ENCODE data around the gene SLC12A7.

The SLC12A7 gene

GRCh38 chr5:1018596-1018995, 93.3 kb downstream of the SLC12A7 start:
- DNase-seq (ENCODE audit: low spot score): no peak

GRCh38 chr5:1017691-1018455, 94.0 kb downstream of the SLC12A7 start:
- DNase-seq (ENCODE audit: low spot score): no peak

- no peak for DNase-seq (ENCODE audit: low spot score)
Measured at GRCh38 chr5:1017056-1017455, 94.8 kb downstream of the SLC12A7 start.

GRCh38 chr5:1016476-1016875, 95.4 kb downstream of the SLC12A7 start:
- no peak for DNase-seq (ENCODE audit: low spot score)

GRCh38 chr5:1016036-1016435, 95.8 kb downstream of the SLC12A7 start:
- no peak for DNase-seq (ENCODE audit: low spot score)

GRCh38 chr5:1015507-1015906, 96.4 kb downstream of the SLC12A7 start:
- DNase-seq (ENCODE audit: low spot score): no peak

- DNase-seq (ENCODE audit: low spot score): no peak
Measured at GRCh38 chr5:1014781-1015221, 97.1 kb downstream of the SLC12A7 start.

- DNase-seq (ENCODE audit: low spot score): no peak
Measured at GRCh38 chr5:1014346-1014745, 97.5 kb downstream of the SLC12A7 start.

GRCh38 chr5:1013948-1014301, 97.9 kb downstream of the SLC12A7 start:
- DNase-seq (ENCODE audit: low spot score): no peak

GRCh38 chr5:1013238-1013947, 98.5 kb downstream of the SLC12A7 start:
- no peak for DNase-seq (ENCODE audit: low spot score)

GRCh38 chr5:1012900-1013237, 99.0 kb downstream of the SLC12A7 start:
- no peak for DNase-seq (ENCODE audit: low spot score)

- no peak for DNase-seq (ENCODE audit: low spot score)
Measured at GRCh38 chr5:1012313-1012841, 99.5 kb downstream of the SLC12A7 start.

- no peak for DNase-seq (ENCODE audit: low spot score)
Measured at GRCh38 chr5:1011741-1012312, 100.0 kb downstream of the SLC12A7 start.

GRCh38 chr5:1011226-1011631, 100.6 kb downstream of the SLC12A7 start:
- peak; percentile 19 for DNase-seq (ENCODE audit: low spot score)

- no peak for DNase-seq (ENCODE audit: low spot score)
Measured at GRCh38 chr5:1010641-1011046, 101.2 kb downstream of the SLC12A7 start.

GRCh38 chr5:1010181-1010510, 101.7 kb downstream of the SLC12A7 start:
- DNase-seq (ENCODE audit: low spot score): no peak

- DNase-seq (ENCODE audit: low spot score): no peak
Measured at GRCh38 chr5:1009359-1010180, 102.3 kb downstream of the SLC12A7 start.

GRCh38 chr5:1008451-1009358, 103.2 kb downstream of the SLC12A7 start, which contains the start of gene NKD2:
NKD2 (plus strand) TSS chr5:1008802; CDS start chr5:1009058, 256 bp downstream.
- no peak for DNase-seq (ENCODE audit: low spot score)

- no peak for DNase-seq (ENCODE audit: low spot score)
Measured at GRCh38 chr5:1007681-1008450, 104.0 kb downstream of the SLC12A7 start.

GRCh38 chr5:1007221-1007680, 104.6 kb downstream of the SLC12A7 start:
- DNase-seq (ENCODE audit: low spot score): no peak
